ENCODE results near the gene CACNA1A.

Gene CACNA1A

GRCh38 chr19:13234518-13234917, 271.8 kb downstream of the CACNA1A start:
- peak; percentile 15 for DNase-seq (ENCODE audit: low spot score)

GRCh38 chr19:13231663-13232062, 274.6 kb downstream of the CACNA1A start:
- no peak for DNase-seq (ENCODE audit: low spot score)

- DNase-seq (ENCODE audit: low spot score), result no peak
Observed at GRCh38 chr19:13229246-13229645, 277.0 kb downstream of the CACNA1A start.

GRCh38 chr19:13228561-13228960, 277.7 kb downstream of the CACNA1A start:
- DNase-seq (ENCODE audit: low spot score), result no peak

- no peak for DNase-seq (ENCODE audit: low spot score)
Observed at GRCh38 chr19:13226983-13227382, 279.3 kb downstream of the CACNA1A start.

- DNase-seq (ENCODE audit: low spot score), result no peak
Observed at GRCh38 chr19:13225973-13226865, 280.1 kb downstream of the CACNA1A start.

GRCh38 chr19:13225085-13225484, 281.2 kb downstream of the CACNA1A start:
- DNase-seq (ENCODE audit: low spot score), result no peak

- no peak for DNase-seq (ENCODE audit: low spot score)
Observed at GRCh38 chr19:13220847-13221246, 285.4 kb downstream of the CACNA1A start.

- no peak for DNase-seq (ENCODE audit: low spot score)
Observed at GRCh38 chr19:13215572-13216380, 290.5 kb downstream of the CACNA1A start.

GRCh38 chr19:13214036-13214730, 292.1 kb downstream of the CACNA1A start:
- DNase-seq (ENCODE audit: low spot score), result no peak

GRCh38 chr19:13212759-13213330, 293.4 kb downstream of the CACNA1A start:
- DNase-seq (ENCODE audit: low spot score), result peak; percentile 52

- DNase-seq (ENCODE audit: low spot score), result no peak
Observed at GRCh38 chr19:13211426-13212308, 294.6 kb downstream of the CACNA1A start.

- DNase-seq (ENCODE audit: low spot score), result no peak
Observed at GRCh38 chr19:13210941-13211340, 295.3 kb downstream of the CACNA1A start.

GRCh38 chr19:13210339-13210775, 295.9 kb downstream of the CACNA1A start:
- DNase-seq (ENCODE audit: low spot score), result no peak

GRCh38 chr19:13209484-13210338, 296.6 kb downstream of the CACNA1A start:
- DNase-seq (ENCODE audit: low spot score), result no peak

GRCh38 chr19:13208672-13209483, 297.4 kb downstream of the CACNA1A start:
- DNase-seq (ENCODE audit: low spot score), result no peak

GRCh38 chr19:13207846-13208671, 298.2 kb downstream of the CACNA1A start:
- no peak for DNase-seq (ENCODE audit: low spot score)
